ENCODE measurements around the gene IL2RG.

IL2RG gene

GRCh38 chrX:71111141-71111843, at the start of gene IL2RG:
TSS of gene IL2RG (minus strand) at chrX:71111577. CDS start at chrX:71111539, 38 bp downstream.
- H3K4me3 ChIP-seq (ENCODE audit: low read depth, low read length), result peak within 1 kb of the TSS; percentile 84
- TF ChIP-seq MYC (IDR thresholded peaks at IDR 0.05; ENCODE audit: low read depth, low read length), result no peak
- peak; percentile 88 for TF ChIP-seq POLR2A (IDR thresholded peaks at IDR 0.05; ENCODE audit: extremely low read depth, insufficient read length)
- DNase-seq (ENCODE audit: low read depth), result peak; percentile 87

- no peak for DNase-seq (ENCODE audit: low read depth)
- TF ChIP-seq CTCF (IDR thresholded peaks at IDR 0.05; ENCODE audit: low read depth, low read length) (no peak), POLR2A (IDR thresholded peaks at IDR 0.05; ENCODE audit: extremely low read depth, insufficient read length) (no peak), MYC (IDR thresholded peaks at IDR 0.05; ENCODE audit: low read depth, low read length) (no peak), MAX (IDR thresholded peaks at IDR 0.05; ENCODE audit: low read depth, low read length) (no peak)
Measured at GRCh38 chrX:71160475-71160874, 49.1 kb upstream of the IL2RG start.

GRCh38 chrX:71159335-71159734, 48.0 kb upstream of the IL2RG start:
- H3K4me3 ChIP-seq (ENCODE audit: low read depth, low read length), result no peak overlapping the region
- TF ChIP-seq MYC (IDR thresholded peaks at IDR 0.05; ENCODE audit: low read depth, low read length), result no peak
- no peak for TF ChIP-seq MAX (IDR thresholded peaks at IDR 0.05; ENCODE audit: low read depth, low read length)
- no peak for TF ChIP-seq POLR2A (IDR thresholded peaks at IDR 0.05; ENCODE audit: extremely low read depth, insufficient read length)
- no peak for TF ChIP-seq CTCF (IDR thresholded peaks at IDR 0.05; ENCODE audit: low read depth, low read length)
- no peak for DNase-seq (ENCODE audit: low read depth)

More at GRCh38 chrX:71160475-71160874, 49.1 kb upstream of the IL2RG start:
- no peak overlapping the region for H3K4me3 ChIP-seq (ENCODE audit: low read depth, low read length)

- H3K4me3 ChIP-seq (ENCODE audit: low read depth, low read length), result no peak overlapping the region
- no peak for TF ChIP-seq MAX (IDR thresholded peaks at IDR 0.05; ENCODE audit: low read depth, low read length)
- no peak for TF ChIP-seq MYC (IDR thresholded peaks at IDR 0.05; ENCODE audit: low read depth, low read length)
- TF ChIP-seq POLR2A (IDR thresholded peaks at IDR 0.05; ENCODE audit: extremely low read depth, insufficient read length), result no peak
- no peak for TF ChIP-seq CTCF (IDR thresholded peaks at IDR 0.05; ENCODE audit: low read depth, low read length)
- no peak for DNase-seq (ENCODE audit: low read depth)
Measured at GRCh38 chrX:71158603-71159002, 47.2 kb upstream of the IL2RG start.

- TF ChIP-seq CTCF (IDR thresholded peaks at IDR 0.05; ENCODE audit: low read depth, low read length), result no peak
- TF ChIP-seq POLR2A (IDR thresholded peaks at IDR 0.05; ENCODE audit: extremely low read depth, insufficient read length), result no peak
- TF ChIP-seq MYC (IDR thresholded peaks at IDR 0.05; ENCODE audit: low read depth, low read length), result no peak
- DNase-seq (ENCODE audit: low read depth), result no peak
- H3K4me3 ChIP-seq (ENCODE audit: low read depth, low read length), result no peak overlapping the region
Measured at GRCh38 chrX:71154641-71155040, 43.3 kb upstream of the IL2RG start.

GRCh38 chrX:71154196-71154595, 42.8 kb upstream of the IL2RG start:
- no peak for DNase-seq (ENCODE audit: low read depth)
- no peak for TF ChIP-seq CTCF (IDR thresholded peaks at IDR 0.05; ENCODE audit: low read depth, low read length)
- no peak for TF ChIP-seq POLR2A (IDR thresholded peaks at IDR 0.05; ENCODE audit: extremely low read depth, insufficient read length)
- TF ChIP-seq MAX (IDR thresholded peaks at IDR 0.05; ENCODE audit: low read depth, low read length), result no peak
- no peak for TF ChIP-seq MYC (IDR thresholded peaks at IDR 0.05; ENCODE audit: low read depth, low read length)
- H3K4me3 ChIP-seq (ENCODE audit: low read depth, low read length), result no peak overlapping the region

Data from NB4 (cell line).